ENCODE results near the gene ADH4.

- TF ChIP-seq CTCF (IDR thresholded peaks at IDR 0.05) (no peak), POLR2A (IDR thresholded peaks at IDR 0.05) (no peak)
Measured at GRCh38 chr4:99099311-99099710, 44.8 kb downstream of the ADH4 start.

Data from lower leg skin (tissue), 3 donors.